ENCODE data around the gene CLDN12. TPM values are rescaled to one million over a fixed set of nuclear protein-coding genes. Genes with fewer than 3 reads are reported as not detected.

The CLDN12 gene
- total and polyA plus RNA-seq, 2 of the 4 experiments (the other 2 are of a cell fraction), result 33.4 to 46.4 TPM

DNA sequence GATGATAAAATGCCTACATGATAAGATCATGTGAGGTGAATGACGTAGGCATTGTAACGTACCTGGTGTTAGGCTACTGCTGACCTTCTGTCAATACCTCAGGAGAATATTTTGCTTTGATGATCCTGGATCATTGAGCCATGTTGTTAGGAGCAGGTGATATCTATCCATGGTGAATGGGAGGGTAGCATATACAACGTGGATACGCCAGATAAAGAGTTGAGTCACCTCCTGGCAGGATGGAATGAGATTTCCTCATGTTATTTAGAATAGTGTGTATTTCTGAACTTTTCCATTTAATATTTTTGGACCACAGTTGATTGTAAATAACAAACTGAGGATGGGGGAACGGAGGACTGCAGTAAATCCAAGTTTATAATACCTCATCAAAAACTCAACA lies 11.8 kb upstream of the CLDN12 start:
- in situ Hi-C loops (cut with MboI; ENCODE audit: low sequenced_read_pairs), result no loop called here
- no TSS peak for BruUV-seq (replicated peaks)
- H2BK20ac ChIP-seq (ENCODE audit: low read depth, low read length), result no peak overlapping the region
- no peak overlapping the region for H2BK5ac ChIP-seq (ENCODE audit: low read depth, low read length, poor library complexity, severe bottlenecking)
- H3K9me3 ChIP-seq (ENCODE audit: control insufficient read depth, insufficient read depth, low read length), result no peaks in the 10 kb centered on the region
- H3K4ac ChIP-seq (ENCODE audit: low read depth, low read length), result no peak overlapping the region
- ChIA-PET POLR2A (ENCODE audit: unreplicated experiment) (no interaction called here), CTCF (no interaction called here)
- no peak overlapping the region for H3K9ac ChIP-seq (ENCODE audit: low read depth, low read length)
- no CpG with 5 or more reads among the region's 5 CpGs for WGBS, 2 experiments (ENCODE audit: extremely low coverage in 2 of 2, insufficient read length in 1 of 2)
- no peak for ATAC-seq (ENCODE audit: low read depth)
- H3K56ac ChIP-seq (ENCODE audit: extremely low read depth, insufficient read depth, low read length), result no peak overlapping the region
- no peak overlapping the region for H2AFZ ChIP-seq (replicated peaks; ENCODE audit: low read length, poor library complexity)
- H3K4me3 ChIP-seq (ENCODE audit: insufficient read depth, low read depth, low read length), result no peak overlapping the region
- no peaks in the 10 kb centered on the region for H4K20me1 ChIP-seq (ENCODE audit: insufficient read depth, low read length)
- H3K18ac ChIP-seq (ENCODE audit: low read depth, low read length), result no peak overlapping the region
- H3K36me3 ChIP-seq (ENCODE audit: control insufficient read depth, insufficient read depth, low read length), result no peaks in the 10 kb centered on the region
- no peak overlapping the region for H2AK5ac ChIP-seq (ENCODE audit: low read depth, low read length)
- no peak overlapping the region for H2BK120ac ChIP-seq (ENCODE audit: low read depth, low read length)
- H3K9me1 ChIP-seq (ENCODE audit: insufficient read depth, low read length), result no peaks in the 10 kb centered on the region
- no peaks in the 10 kb centered on the region for H3K27me3 ChIP-seq (ENCODE audit: control insufficient read depth, insufficient read depth, low read length)
- no peaks in the 10 kb centered on the region for H3K4me1 ChIP-seq (ENCODE audit: control insufficient read depth, insufficient read depth, low read length)
- no peak overlapping the region for H2BK15ac ChIP-seq (ENCODE audit: low read depth, low read length)
- no peak for DNase-seq
- dilution Hi-C loops (cut with HindIII; ENCODE audit: low sequenced_read_pairs, unreplicated experiment), result no loop called here
- intact Hi-C loops (cut with micrococcal nuclease), result no loop called here
- no peak overlapping the region for H3K4me2 ChIP-seq (ENCODE audit: low read depth, low read length)
- no peak overlapping the region for H4K5ac ChIP-seq (ENCODE audit: low read depth, low read length)
- H3K27ac ChIP-seq (ENCODE audit: insufficient read depth, low read length), result no peak overlapping the region
- no peak overlapping the region for H4K91ac ChIP-seq (ENCODE audit: insufficient read depth, low read depth, low read length)
- TF ChIP-seq RAD21 (IDR thresholded peaks at IDR 0.05; ENCODE audit: low read length) (no peak), BHLHE40 (IDR thresholded peaks at IDR 0.05; ENCODE audit: low read depth, low read length) (no peak), RCOR1 (IDR thresholded peaks at IDR 0.05; ENCODE audit: insufficient replicate concordance, low read length) (no peak), CHD1 (IDR thresholded peaks at IDR 0.05; ENCODE audit: low read depth, low read length) (no peak), POLR2A (IDR thresholded peaks at IDR 0.05; ENCODE audit: low read depth, low read length) (no peak), MXI1 (IDR thresholded peaks at IDR 0.05; ENCODE audit: borderline replicate concordance, low read depth, low read length) (no peak), CTCF (conservative IDR thresholded peaks at IDR 0.05; ENCODE audit: low read depth, low read length) (no peak), FOS (IDR thresholded peaks at IDR 0.05; ENCODE audit: low read depth, low read length) (no peak)
- TF ChIP-seq, protein P1, sequence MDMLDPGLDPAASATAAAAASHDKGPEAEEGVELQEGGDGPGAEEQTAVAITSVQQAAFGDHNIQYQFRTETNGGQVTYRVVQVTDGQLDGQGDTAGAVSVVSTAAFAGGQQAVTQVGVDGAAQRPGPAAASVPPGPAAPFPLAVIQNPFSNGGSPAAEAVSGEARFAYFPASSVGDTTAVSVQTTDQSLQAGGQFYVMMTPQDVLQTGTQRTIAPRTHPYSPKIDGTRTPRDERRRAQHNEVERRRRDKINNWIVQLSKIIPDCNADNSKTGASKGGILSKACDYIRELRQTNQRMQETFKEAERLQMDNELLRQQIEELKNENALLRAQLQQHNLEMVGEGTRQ (IDR thresholded peaks at IDR 0.05; ENCODE audit: low read depth, low read length), result no peak
- H3K14ac ChIP-seq (replicated peaks; ENCODE audit: low read depth, low read length), result no peak overlapping the region
- H3K23ac ChIP-seq (ENCODE audit: low read depth, low read length), result no peak overlapping the region
- no peak overlapping the region for H2AK9ac ChIP-seq (replicated peaks; ENCODE audit: low read depth, low read length, poor library complexity)
- H4K8ac ChIP-seq (ENCODE audit: low read depth in 2 of 2, low read length in 2 of 2), result no peak overlapping the region
- H3K79me1 ChIP-seq (ENCODE audit: low read depth in 1 of 2, low read length in 2 of 2), result 0 out of 4 replicates have a peak, but pooled peaks cover 0 to under 1% of the 10 kb centered on the region in 2 experiments

Data from IMR-90 (cell line).